ENCODE data around the gene IQSEC1. TPM values are rescaled to one million over a fixed set of nuclear protein-coding genes. Genes with fewer than 3 reads are reported as not detected.
A peak's percentile ranks its signal among the peaks of the same experiment; 100 is the strongest.

IQSEC1 gene
- total RNA-seq, 1 experiment from 2014 or later = 13.5 TPM

DNA sequence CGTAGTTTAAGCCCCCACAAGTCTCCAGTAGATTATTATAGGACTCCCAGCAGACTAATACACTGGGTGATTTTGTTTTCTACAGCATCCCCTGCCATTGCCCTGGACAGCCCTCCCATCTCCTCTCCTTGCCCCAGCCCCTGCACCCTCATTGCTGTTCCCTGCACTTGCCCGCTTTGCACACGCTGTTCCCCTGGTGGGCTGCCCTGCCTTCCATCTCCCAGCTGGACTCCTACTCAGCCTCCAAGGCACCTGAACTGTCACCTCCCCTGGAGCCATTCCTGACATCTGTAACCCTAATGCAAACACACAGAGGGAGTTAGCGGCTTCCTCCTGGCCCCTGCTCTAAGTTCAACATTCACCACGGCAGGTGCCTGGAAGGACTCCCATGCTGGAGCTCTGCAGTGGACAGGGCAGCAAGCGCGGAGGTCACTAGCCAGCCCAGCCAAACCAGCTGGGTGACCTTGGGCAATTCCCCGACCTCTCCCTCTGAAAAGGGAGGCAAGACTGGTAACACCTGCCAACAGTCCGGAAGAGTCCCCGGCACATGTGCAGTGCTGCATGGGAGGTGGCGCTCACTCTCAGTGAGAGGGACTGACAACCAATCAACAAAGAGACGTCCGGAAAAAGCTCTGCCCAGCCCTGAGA is 38.8 kb upstream of the IQSEC1 start:
- H3K4me3 ChIP-seq (ENCODE audit: insufficient read depth, low read depth, low read length) = no peak overlapping the region
- H3K36me3 ChIP-seq (replicated peaks; ENCODE audit: control insufficient read depth, insufficient read depth, low read length) = no peaks in the 10 kb centered on the region
- H3K27me3 ChIP-seq (ENCODE audit: control insufficient read depth, insufficient read depth, low read length) = no peaks in the 10 kb centered on the region
- DNase-seq = no peak

DNA sequence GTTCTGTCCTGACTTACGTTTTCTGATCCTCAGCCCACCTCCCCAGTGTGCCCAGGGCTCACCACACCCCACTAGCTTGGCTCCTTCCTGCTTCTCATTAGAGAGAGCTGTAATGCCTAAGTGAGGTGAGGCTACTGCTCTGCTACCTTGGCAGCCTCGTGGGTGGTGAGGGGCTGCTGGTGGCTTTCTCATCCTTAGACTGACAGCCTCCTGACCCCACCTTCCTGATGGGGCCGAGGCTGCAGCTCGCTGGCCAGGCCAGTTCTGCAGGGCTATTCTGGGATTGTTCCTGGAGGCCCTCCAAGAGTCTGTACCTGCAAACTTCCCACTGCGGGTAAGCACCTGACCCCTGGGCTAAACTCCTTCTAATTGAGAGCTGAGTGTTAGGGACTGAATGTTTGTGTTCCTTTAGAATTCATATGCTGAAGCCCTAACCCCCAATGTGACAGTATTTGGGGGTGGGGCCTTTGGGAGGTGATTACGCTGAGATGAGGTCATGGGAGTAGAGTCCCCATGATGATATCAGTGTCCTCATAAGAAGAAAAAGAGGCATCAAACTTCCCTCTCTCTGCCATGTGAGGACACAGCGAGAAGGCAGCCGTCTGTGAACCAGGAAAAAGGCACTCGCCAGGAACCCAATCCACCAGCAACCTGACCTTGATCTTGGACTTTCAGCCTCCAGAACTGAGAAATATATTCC is 38.1 kb upstream of the IQSEC1 start:
- Histone ChIP-seq H3K4me3 (ENCODE audit: insufficient read depth, low read depth, low read length) (no peak overlapping the region), H3K36me3 (replicated peaks; ENCODE audit: control insufficient read depth, insufficient read depth, low read length) (no peaks in the 10 kb centered on the region)
- no peak for DNase-seq

DNA sequence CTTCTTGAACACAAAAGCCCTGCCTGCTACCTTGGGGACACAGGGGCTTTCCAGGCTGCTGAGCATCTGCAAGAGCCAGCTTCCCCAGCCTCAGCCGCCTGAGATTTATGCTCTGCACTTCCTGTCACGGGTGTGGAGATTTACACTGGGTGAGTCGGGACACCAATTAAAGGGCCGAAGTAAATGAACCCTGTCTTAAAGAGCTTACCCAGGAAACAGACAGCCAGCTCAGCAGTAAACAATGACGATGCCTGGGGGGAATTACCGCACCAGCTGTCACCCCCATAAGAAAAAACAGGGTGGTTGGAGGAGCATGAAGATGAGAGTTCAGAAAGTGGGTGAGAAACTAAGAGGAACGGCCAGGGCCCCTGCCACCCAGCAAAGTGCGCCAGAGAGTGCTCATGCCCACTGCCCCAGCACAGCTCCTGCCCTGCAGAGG is 37.5 kb upstream of the IQSEC1 start:
- H3K27me3 ChIP-seq (ENCODE audit: control insufficient read depth, insufficient read depth, low read length) = no peaks in the 10 kb centered on the region
- H3K36me3 ChIP-seq (replicated peaks; ENCODE audit: control insufficient read depth, insufficient read depth, low read length) = no peaks in the 10 kb centered on the region
- no peak overlapping the region for H3K4me3 ChIP-seq (ENCODE audit: insufficient read depth, low read depth, low read length)
- no peak for DNase-seq

More for the DNA sequence above, 38.1 kb upstream of the IQSEC1 start:
- H3K27me3 ChIP-seq (ENCODE audit: control insufficient read depth, insufficient read depth, low read length) = no peaks in the 10 kb centered on the region

DNA sequence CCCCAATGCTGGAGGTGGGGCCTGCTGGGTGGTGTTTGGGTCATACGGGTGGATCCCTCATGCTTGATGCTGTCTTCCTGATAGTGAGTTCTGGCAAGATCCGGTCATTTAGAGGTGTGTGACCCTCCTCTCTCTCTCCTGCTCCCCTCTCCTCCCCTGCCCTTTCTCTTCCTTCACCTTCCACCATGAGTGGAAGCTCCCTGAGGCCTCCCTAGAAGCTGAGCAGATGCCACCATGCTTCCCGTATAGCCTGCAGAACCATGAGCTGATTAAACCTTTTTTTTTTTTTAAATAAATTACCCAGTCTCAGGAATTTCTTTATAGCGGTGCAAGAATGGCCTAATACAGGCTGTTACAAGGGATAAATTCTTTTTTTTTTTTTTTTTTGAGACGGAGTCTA is 36.3 kb upstream of the IQSEC1 start:
- Histone ChIP-seq H3K36me3 (replicated peaks; ENCODE audit: control insufficient read depth, insufficient read depth, low read length) (no peaks in the 10 kb centered on the region), H3K4me3 (ENCODE audit: insufficient read depth, low read depth, low read length) (no peak overlapping the region), H3K27me3 (ENCODE audit: control insufficient read depth, insufficient read depth, low read length) (no peaks in the 10 kb centered on the region)
- no peak for DNase-seq

DNA sequence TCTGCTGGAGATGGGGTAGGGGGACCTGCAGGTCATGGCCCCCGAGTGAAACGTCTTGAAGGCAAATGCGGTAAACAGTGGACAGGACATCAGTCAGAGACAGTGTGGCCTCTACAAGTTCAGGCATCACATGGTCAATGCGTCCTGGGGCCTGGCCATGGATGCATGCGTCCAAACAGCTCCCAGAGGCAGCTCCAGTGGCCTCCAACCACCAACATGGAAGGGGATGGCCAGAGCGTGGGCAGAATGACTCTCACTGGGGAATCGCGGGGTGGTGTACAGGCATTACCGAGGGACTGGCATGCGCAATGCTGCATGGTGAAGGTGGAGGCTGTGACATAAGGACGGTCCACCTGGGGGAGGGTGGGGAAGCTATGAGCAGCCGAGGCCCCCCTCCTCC is 35.6 kb upstream of the IQSEC1 start:
- Histone ChIP-seq H3K4me3 (ENCODE audit: insufficient read depth, low read depth, low read length) (no peak overlapping the region), H3K27me3 (ENCODE audit: control insufficient read depth, insufficient read depth, low read length) (no peaks in the 10 kb centered on the region), H3K36me3 (replicated peaks; ENCODE audit: control insufficient read depth, insufficient read depth, low read length) (no peaks in the 10 kb centered on the region)
- no peak for DNase-seq

DNA sequence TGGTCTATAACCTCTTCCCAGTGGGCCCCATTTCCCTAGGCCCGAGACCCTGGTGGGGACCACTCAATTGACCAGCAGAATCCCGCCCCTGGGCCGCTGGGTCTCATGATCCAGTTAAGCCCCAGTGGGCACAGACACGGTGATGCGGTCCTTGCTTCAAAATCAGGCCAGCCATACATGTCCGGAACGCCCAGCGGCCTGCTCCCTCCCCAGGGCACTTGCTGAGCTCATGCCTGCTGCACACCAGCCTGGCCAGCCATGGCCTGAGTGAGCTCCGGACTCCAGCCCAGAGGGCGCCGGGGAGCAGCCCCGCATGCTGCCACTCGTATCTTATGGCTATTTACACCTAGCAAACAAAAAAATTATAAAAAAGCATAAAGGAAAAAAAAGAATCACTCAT is 34.4 kb upstream of the IQSEC1 start:
- Histone ChIP-seq H3K36me3 (replicated peaks; ENCODE audit: control insufficient read depth, insufficient read depth, low read length) (no peaks in the 10 kb centered on the region), H3K27me3 (ENCODE audit: control insufficient read depth, insufficient read depth, low read length) (no peaks in the 10 kb centered on the region), H3K4me3 (ENCODE audit: insufficient read depth, low read depth, low read length) (no peak overlapping the region)
- DNase-seq = peak; percentile 82

DNA sequence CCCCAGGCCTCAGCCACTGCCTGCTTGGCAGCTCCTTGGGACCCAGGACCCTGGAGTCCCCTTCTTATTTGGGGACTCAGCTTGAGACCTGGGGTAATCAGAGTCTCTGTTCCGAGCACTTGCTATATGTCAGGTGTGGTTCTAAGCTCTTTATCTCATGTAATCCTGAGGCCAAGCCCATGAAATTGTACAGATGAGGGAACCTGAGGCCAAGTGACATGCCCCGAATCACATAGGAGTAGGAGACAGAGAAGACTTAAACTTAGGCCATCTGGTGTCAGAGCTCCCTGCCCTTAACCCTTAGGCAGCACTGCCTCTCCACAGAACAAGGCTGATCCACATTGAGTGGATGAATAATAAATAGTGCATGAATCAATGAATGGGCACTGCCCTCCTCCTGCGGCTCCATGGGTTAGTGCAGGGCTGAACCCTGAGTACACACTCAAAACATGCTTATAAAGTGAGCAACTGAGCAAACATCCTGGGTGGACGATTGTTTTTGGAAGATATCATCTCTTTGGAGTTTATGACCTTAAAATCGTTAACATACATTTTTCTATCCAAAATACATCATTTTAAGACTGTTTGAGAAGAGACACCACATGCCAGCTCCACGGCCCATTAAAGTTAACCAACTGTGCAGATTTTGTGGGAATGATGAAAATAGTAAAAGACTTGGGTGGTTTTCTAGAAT is 33.2 kb upstream of the IQSEC1 start:
- no peak for DNase-seq
- no peaks in the 10 kb centered on the region for H3K36me3 ChIP-seq (replicated peaks; ENCODE audit: control insufficient read depth, insufficient read depth, low read length)
- no peak overlapping the region for H3K4me3 ChIP-seq (ENCODE audit: insufficient read depth, low read depth, low read length)
- no peaks in the 10 kb centered on the region for H3K27me3 ChIP-seq (ENCODE audit: control insufficient read depth, insufficient read depth, low read length)

DNA sequence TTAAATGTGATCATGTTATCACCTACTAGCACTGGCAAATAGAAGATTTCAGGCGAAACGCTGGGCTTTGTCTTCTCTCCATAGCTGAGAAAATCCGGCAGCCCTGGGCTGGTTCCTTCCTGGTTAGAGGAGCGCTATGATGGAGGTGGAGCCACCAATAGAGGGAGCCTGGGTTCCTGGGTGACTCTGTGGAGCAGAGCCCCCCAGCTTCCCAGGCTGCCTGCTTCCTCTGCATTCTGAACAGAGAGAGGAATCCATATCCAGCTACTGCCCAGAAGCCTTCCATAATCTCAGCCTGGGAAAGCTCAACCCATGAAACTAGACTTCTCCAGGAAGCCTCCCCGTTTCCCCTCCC is 32.6 kb upstream of the IQSEC1 start:
- peak; percentile 77 for DNase-seq
- H3K36me3 ChIP-seq (replicated peaks; ENCODE audit: control insufficient read depth, insufficient read depth, low read length) = no peaks in the 10 kb centered on the region
- no peak overlapping the region for H3K4me3 ChIP-seq (ENCODE audit: insufficient read depth, low read depth, low read length)
- H3K27me3 ChIP-seq (ENCODE audit: control insufficient read depth, insufficient read depth, low read length) = no peaks in the 10 kb centered on the region

DNA sequence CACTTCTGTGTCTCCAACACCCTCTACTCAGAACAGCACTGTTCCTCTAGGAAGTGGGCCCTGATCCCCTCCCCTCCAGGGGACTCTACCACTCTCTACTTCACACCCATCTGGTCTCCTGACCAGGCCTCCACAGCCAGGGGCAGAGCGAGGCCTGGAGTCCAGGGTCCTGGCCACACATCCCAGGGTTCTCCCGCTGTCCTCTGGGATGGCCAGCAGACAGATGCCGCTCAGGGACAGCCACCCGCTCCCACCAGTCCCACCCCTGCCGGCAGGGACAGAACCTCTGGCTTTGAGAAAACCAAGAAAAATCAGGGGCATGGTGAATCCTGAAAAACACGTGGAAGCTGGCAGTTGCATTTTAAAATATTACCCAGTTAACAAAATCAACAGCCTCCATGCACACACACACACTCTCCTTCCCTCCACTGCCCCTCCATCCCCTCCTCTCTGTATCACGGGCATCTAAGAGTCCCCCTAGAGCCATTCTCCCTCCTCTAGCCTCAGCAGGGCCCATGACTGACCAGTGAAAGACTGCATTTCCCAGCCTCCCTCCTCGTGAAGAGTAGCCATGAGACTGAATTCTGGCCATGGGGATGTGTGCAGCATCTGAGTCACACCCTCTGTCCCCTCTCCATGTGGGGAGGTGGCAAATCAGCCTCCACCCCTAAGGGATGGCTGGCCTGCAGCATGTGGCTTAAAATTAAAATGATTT is 32.1 kb upstream of the IQSEC1 start:
- H3K27me3 ChIP-seq (ENCODE audit: control insufficient read depth, insufficient read depth, low read length) = no peaks in the 10 kb centered on the region
- no peak for DNase-seq
- no peaks in the 10 kb centered on the region for H3K36me3 ChIP-seq (replicated peaks; ENCODE audit: control insufficient read depth, insufficient read depth, low read length)
- no peak overlapping the region for H3K4me3 ChIP-seq (ENCODE audit: insufficient read depth, low read depth, low read length)

DNA sequence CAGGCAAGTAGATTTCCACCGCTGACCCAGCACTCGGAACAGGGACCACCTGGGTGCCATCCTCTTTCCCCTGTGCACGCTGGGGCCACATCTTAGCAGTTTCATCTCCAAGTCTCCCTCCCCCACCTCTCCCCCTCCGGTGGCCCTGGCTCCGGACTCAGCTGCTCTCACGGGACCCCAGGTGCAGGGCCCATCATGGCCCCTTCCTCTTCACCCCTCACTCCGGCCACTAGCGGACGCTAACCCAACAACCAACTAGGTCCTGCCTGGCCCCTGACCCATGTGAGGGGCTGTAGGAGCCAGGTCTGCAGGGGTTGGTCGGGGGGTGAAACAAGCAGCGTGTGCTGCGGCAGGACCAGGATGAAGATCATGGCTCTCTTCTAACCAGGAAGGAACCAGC is 31.3 kb upstream of the IQSEC1 start:
- H3K36me3 ChIP-seq (replicated peaks; ENCODE audit: control insufficient read depth, insufficient read depth, low read length) = no peaks in the 10 kb centered on the region
- no peak overlapping the region for H3K4me3 ChIP-seq (ENCODE audit: insufficient read depth, low read depth, low read length)
- H3K27me3 ChIP-seq (ENCODE audit: control insufficient read depth, insufficient read depth, low read length) = no peaks in the 10 kb centered on the region
- peak; percentile 78 for DNase-seq

DNA sequence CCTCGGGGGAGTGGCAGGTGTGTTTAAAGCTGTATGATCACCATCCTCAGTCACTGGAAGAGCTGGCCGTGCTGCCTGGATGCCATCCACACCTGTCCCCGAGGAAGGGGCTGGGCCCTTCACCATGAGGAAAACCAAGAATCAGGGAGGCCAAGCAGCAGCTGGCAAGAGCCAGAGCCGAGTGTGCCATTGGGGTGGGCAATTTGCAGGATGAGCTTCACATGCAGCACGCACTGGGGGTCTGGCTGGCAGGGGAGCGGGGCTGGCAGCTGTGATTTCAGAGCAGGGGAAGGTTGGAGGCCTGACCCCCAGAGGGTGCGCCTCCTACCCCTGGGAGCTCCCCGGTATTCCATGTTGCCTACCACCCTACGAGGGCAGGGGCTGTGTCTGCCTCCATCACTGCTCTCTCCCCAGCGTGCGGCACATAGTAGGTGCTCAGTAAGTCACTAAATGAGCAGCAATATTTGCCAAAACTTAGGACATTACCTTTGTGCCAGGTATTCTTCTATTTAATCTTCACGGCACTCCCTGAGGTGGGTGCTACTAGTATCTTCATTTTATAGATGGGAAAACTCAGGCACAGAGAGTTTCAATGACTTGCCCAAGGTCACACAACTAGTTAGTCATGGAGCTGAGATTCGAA is 30.3 kb upstream of the IQSEC1 start:
- Histone ChIP-seq H3K27me3 (ENCODE audit: control insufficient read depth, insufficient read depth, low read length) (no peaks in the 10 kb centered on the region), H3K36me3 (replicated peaks; ENCODE audit: control insufficient read depth, insufficient read depth, low read length) (no peaks in the 10 kb centered on the region), H3K4me3 (ENCODE audit: insufficient read depth, low read depth, low read length) (no peak overlapping the region)
- DNase-seq = no peak

DNA sequence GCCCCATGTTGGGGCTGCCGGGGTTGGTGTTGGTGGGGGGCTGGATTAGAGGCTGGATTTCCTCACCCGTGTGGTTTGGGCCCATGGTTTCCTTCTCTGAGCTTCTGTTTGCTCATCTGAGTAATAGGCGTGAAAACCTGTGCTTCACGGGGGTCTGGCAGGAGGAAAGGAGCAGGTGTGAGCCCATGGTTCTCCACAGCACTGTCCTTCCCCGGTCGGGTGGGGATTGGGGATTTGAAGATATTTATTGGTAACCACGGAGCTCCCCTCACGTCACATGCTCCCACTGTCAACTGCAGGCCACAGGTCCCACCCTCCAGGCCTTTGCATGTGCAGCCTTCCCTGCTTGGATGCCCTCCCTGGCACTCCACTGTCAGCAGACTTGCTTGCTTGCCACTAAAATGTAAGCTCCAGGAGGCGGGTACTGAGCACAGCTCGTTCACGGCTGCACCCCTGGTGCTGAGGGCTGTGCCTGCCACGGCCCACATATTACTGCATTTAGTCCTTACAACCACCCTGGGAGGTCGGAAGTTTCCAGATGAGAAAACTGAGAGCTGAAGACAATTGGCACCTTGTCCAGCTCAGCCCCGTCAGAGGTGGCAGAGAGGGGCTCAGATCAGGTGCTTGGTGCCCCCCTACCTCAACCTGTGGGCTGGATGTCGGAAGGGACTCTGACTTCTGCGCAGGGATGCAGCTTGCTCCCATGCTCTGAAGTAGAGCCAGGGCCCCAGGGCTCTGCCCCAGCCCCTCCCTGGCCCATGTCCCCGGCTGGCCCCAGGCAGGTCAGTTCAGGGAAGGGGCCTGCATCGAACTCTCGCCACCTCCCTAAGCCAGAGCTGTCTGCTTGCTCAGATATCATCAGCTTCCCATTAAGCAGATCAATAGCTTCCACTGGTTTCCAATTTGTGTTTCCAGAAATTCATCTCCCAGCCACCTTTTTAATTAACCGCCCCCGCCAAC is 29.4 kb upstream of the IQSEC1 start:
- H3K4me3 ChIP-seq (ENCODE audit: insufficient read depth, low read depth, low read length) = no peak overlapping the region
- H3K36me3 ChIP-seq (replicated peaks; ENCODE audit: control insufficient read depth, insufficient read depth, low read length) = no peaks in the 10 kb centered on the region
- H3K27me3 ChIP-seq (ENCODE audit: control insufficient read depth, insufficient read depth, low read length) = no peaks in the 10 kb centered on the region
- DNase-seq = no peak

DNA sequence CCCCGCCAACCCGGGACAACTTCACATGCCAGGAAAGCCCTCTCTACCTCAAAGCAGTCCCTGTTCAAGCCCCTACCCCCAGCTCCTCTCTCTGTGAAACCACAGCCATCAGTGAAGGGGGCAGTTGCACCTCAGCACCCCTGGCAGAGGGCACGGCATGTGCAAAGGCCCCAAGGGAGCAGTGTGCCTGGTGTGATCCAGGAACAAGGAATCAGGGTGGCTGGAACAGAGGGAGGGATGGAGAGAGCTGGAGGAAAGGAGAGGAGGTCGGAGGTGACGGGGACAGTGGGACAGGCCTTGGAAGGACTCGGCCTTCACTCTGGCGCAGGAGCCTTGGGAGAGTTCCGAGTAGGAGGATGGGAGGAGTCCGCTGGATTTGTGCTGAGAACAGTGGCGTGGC is 26.5 kb upstream of the IQSEC1 start:
- Histone ChIP-seq H3K4me3 (ENCODE audit: insufficient read depth, low read depth, low read length) (no peak overlapping the region), H3K36me3 (replicated peaks; ENCODE audit: control insufficient read depth, insufficient read depth, low read length) (no peaks in the 10 kb centered on the region), H3K27me3 (ENCODE audit: control insufficient read depth, insufficient read depth, low read length) (no peaks in the 10 kb centered on the region)
- DNase-seq = no peak
